GM12874 (cell line): ENCODE measurements around the gene GHR.

Experiments
- TF ChIP-seq, protein P1 (sequence below): IDR thresholded peaks from 2 replicates; pipeline ENCODE4 v1.5.1; 2011; ENCODE audit warnings: low read depth, mild to moderate bottlenecking, control low read depth, low read length, moderate library complexity; ENCODE audit not compliant: insufficient read depth

Gene GHR

DNA sequence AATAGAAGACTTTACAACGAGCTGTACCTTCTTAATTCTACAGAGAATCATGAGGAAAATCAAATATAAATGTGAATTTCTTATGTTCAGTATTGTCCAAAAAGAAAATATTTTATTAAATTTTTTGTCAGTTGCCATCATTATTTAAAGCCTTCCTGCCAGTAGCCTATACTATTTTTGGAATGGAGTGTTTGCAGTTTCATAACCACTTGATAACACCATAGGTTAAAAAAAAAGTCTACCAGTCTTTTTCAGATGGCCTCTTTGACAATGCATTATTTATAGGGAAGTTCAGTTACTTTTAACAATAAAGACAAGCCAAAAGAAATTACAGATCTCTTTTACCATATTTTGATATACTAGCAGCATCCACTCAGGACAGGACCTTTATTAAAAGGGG lies 253.1 kb downstream of the GHR start:
- TF ChIP-seq, protein P1, sequence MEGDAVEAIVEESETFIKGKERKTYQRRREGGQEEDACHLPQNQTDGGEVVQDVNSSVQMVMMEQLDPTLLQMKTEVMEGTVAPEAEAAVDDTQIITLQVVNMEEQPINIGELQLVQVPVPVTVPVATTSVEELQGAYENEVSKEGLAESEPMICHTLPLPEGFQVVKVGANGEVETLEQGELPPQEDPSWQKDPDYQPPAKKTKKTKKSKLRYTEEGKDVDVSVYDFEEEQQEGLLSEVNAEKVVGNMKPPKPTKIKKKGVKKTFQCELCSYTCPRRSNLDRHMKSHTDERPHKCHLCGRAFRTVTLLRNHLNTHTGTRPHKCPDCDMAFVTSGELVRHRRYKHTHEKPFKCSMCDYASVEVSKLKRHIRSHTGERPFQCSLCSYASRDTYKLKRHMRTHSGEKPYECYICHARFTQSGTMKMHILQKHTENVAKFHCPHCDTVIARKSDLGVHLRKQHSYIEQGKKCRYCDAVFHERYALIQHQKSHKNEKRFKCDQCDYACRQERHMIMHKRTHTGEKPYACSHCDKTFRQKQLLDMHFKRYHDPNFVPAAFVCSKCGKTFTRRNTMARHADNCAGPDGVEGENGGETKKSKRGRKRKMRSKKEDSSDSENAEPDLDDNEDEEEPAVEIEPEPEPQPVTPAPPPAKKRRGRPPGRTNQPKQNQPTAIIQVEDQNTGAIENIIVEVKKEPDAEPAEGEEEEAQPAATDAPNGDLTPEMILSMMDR: no peak

DNA sequence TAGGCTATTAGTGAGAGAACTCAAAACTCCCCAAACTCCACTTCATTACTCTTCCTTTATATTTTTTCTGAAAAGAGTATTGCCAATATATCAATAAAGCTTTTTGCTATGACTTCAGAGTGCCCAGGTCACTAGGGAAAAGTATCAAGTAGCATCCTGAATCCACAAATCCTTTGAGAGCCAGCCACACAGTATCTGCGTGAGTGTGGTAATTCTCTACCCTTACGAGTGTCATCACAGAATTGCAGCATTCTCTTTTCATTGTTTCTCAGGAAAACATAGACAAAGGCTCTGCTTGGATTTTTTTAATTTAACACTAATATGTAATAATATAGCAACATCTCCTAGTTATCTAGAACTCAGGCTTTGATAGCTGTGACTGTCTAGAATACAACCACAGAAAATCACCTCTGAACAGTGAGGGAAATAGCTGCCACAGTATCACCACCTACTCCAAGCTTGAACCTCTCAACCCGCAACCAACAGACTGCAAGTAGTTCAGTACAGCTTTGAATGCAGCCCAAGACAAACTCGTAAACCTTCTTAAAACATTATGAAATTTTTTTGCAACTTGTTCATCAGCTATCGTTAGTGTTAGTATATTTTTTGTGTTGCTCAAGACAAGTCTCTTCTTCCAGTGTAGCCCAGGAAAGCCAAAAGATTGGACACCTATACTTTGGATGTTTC lies 254.1 kb downstream of the GHR start:
- TF ChIP-seq, protein P1: no peak

DNA sequence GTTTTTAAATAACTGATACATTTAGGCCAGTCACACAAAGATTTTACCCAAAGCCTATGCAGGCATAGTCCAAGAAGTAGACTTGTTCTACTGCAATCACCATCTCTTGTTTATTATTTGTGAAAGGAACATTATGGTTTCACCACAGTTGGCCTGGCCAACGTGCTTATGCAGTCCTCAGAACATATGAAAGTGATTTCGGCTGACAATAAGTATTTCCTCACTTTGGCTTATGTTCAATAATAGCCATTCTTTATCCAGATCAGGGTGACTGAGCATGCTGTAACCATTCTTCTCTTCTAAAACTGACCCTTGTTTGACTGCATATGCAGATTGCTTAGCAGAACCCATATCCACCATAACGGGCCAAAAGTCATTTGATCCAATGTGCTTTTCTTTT lies 256.8 kb downstream of the GHR start:
- TF ChIP-seq, protein P1: no peak

DNA sequence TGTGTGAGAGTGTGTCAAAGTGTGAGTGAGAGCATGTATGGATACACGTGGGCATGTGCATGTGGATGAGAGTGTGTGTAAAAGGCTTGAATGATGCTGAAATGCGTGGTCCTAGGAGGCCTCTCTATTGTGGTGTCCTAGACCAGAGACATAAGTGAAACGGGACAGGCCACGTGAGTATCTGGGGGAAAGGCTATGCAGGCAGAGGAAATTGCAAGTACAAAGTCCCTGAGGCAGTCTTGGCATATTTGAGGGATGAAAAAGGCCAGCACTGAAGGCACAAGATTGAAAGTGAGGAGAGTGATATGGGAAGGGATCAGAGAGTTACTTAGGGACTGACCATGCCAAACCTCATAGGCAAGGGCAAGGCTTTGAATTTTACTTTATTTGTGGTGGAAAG lies 266.2 kb downstream of the GHR start:
- TF ChIP-seq, protein P1: no peak

DNA sequence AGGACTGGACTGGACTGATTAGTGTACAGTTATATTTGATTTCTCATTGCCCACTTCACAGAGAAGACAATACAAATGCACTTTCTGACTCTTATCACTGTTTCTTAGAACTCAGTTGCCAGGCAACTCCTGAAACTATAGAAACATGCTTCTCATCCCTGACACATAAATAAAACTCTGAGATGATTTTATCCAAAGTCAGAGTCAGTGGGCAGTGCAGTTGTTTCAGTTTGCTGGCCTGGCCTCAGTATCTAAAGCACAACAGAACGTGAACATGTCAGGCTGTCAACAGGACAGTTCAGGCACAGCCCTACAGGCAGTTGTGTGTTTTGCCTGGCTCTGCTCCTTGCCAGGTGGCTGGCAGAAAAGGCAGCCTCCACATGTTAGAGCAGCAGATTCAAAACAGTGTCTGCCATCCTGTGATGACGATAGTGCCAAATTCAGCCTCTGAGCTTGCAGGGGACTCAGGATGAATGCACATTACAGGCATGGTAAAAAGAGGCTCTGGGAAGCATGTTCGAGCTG lies 268.2 kb downstream of the GHR start:
- TF ChIP-seq, protein P1: no peak

DNA sequence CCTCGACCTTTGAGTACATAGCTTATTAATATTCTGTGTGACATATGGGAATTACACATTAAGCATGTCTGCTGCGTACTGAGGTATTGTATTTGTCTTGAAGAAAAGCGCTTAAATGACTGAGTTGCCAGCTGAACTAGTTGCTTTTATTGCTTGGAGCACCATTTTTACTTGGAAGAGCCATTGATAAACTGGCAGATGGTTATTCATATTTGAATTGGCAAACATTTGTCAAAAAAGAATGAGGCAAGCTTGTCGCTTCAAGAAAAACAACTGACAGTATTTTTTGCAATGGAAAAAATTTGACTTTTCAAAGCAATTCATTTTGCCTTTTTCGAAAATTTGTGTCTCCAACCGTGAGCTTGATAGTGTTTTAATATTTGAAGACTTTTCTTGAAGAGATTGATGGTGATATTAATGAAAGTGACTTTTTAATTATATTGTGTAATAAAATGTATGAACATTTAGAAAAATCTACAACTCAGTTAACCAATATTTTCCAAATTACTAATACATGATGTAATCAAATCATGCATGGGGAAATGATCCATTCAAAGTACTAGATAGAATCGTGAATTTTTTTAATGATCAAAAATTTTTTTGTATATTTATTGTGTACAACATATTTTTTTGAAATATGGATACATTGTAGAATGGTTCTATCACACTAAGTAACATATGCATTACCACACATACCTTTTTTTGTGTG lies 278.3 kb downstream of the GHR start:
- TF ChIP-seq, protein P1: no peak

DNA sequence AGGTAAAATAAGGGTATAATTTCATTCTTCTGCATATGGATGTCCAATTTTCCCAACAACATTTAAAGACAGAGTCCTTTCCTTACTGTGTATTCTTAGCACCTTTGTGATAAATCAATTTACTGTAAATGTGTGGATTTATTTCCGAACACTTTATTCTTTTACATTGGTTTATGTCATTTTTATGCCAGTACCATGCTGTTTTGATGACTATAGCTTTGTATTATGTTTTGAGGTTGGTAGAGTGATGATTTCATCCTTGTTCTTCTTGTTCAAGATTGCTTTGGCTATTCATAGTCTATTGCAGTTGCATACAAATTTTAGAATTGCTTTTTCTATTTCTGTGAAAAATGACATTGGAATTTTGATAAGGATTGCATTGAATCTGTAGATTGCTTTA lies 280.0 kb downstream of the GHR start:
- TF ChIP-seq, protein P1: no peak
